K562 (cell line): ENCODE results near the gene GYS1. TPM values are rescaled to one million over a fixed set of nuclear protein-coding genes. Genes with fewer than 3 reads are reported as not detected.

Experiments
- HOXB6 ChIP-seq: fragments of 250-450 bp; sonication (Bioruptor Pico); IDR thresholded peaks from 2 replicates; pipeline ENCODE4 v1.5.1; 2022; ENCODE audit warnings: mild to moderate bottlenecking, borderline replicate concordance
- MEIS2 ChIP-seq: fragments of 450-650 bp; IDR thresholded peaks from 2 replicates; pipeline ENCODE4 v1.6.1; 2014; ENCODE audit warnings: mild to moderate bottlenecking; ENCODE audit not compliant: partially characterized antibody
- PML ChIP-seq: IDR thresholded peaks from 2 replicates; pipeline ENCODE4 v1.6.1; 2012; ENCODE audit warnings: low read length, inconsistent platforms
- POLR2A ChIP-seq: fragments of 450-650 bp; conservative IDR thresholded peaks from 2 replicates; pipeline ENCODE4 v1.6.1; 2016
- POLR2AphosphoS5 ChIP-seq: IDR thresholded peaks from 2 replicates; pipeline ENCODE4 v1.6.1; 2011; ENCODE audit warnings: mild to moderate bottlenecking, low read depth, low read length, moderate library complexity; ENCODE audit not compliant: control insufficient read depth, insufficient read depth
- RB1 ChIP-seq: fragments of 450-650 bp; IDR thresholded peaks from 2 replicates; pipeline ENCODE4 v1.6.1; 2017; ENCODE audit warnings: low read depth, mild to moderate bottlenecking
- RBM25 ChIP-seq: fragments of 200-400 bp; formaldehyde crosslinking; IDR thresholded peaks from 2 replicates; pipeline ENCODE4 v1.6.1; 2018; ENCODE audit warnings: low read length, low read depth, moderate library complexity; ENCODE audit not compliant: severe bottlenecking
- SIN3B ChIP-seq: fragments of 450-650 bp; IDR thresholded peaks from 2 replicates; pipeline ENCODE4 v1.6.1; 2017; ENCODE audit warnings: low read depth, mild to moderate bottlenecking, moderate library complexity
- ZBTB7A ChIP-seq: IDR thresholded peaks from 2 replicates; pipeline ENCODE4 v1.6.1; 2011; ENCODE audit warnings: low read depth, mild to moderate bottlenecking, low read length, moderate library complexity, borderline replicate concordance; ENCODE audit not compliant: control insufficient read depth
- ZNF232 ChIP-seq: sonication (generic); formaldehyde crosslinking; IDR thresholded peaks from 2 replicates; pipeline ENCODE4 v1.8.0; 2022; ENCODE audit warnings: mild to moderate bottlenecking, missing genetic modification reagents
- ZNF239 ChIP-seq: fragments of 250-450 bp; sonication (Bioruptor Pico); IDR thresholded peaks from 2 replicates; pipeline ENCODE4 v1.4.0; 2020; ENCODE audit warnings: mild to moderate bottlenecking
- polyA plus RNA-seq, 8 experiments: library from polyadenylated mRNA; depleted of rRNA in 4 of 8; stranded (reverse) in 5 of 8; unstranded in 3 of 8; fragments of >200 nt; fragmentation: Nextera tagmentation in 2 of 8; fragmentation: Illumina TruSeq in 1 of 8; extraction: Ambion mirVana in 2 of 8; extraction: Trizol in 1 of 8; gene quantifications; 2 replicates each; pipeline versions ENCODE4 v1.2.1 to v1.2.3, GENCODE V29; 2011 to 2014; ENCODE audit warnings: inconsistent platforms in 1 of 8, missing spikeins in 1 of 8
- total RNA-seq, 7 experiments: library from RNA; depleted of rRNA in 6 of 7; stranded (reverse); fragments of >200 nt in 6 of 7; fragmentation: Illumina TruSeq in 2 of 7; extraction: Trizol in 2 of 7; gene quantifications; 2 replicates each; pipeline versions ENCODE4 v1.2.1 to v1.2.3, GENCODE V29; 2011 to 2021; ENCODE audit warnings: low replicate concordance in 1 of 7
- TF ChIP-seq, protein P1 (sequence below): sonication (generic); formaldehyde crosslinking; IDR thresholded peaks from 2 replicates; pipeline ENCODE4 v1.8.1; 2023; ENCODE audit warnings: mild to moderate bottlenecking, missing genetic modification reagents
- TF ChIP-seq, protein P2 (sequence below): fragments of 200-600 bp; sonication (generic); IDR thresholded peaks from one replicate; pipeline ENCODE4 v1.6.1; 2012; ENCODE audit warnings: mild to moderate bottlenecking, low read depth, low read length, inconsistent platforms

Gene GYS1
- total and polyA plus RNA-seq, 9 of the 15 experiments (the other 6 are each of a cell fraction or from before 2014, with no cell fraction given) = 1.9 to 31.1 (median 15.2) TPM

DNA sequence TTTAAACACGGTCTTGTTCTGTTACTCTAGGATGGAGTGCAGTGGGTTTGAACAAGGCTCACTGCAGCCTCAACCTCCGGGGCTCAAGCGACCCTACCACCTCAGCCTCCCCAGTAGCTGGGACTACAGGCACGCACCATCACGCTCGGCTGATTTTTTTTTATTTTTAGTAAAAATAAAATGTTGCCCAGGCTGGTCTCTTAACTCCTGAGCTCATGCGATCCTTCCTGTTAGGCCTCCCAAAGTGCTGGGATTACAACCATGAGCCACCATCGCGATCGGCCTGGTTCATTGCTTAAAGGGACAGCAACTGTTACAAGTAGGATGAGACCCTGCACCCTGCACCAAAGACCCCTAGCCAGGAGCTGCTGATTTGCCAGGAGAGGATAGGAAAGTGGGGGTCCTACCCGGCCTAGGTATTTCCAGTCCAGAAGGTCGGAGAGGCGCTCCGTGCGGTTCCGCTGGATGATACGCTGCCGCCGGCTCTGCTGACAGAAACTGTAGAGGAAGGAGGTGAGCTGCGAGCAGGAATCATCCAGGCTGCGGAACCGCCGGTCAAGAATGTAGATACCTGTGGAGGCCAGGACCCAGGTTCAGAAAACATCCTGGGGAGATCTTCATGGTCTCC, 22.9 kb downstream of the GYS1 start (continued):
- TF ChIP-seq, protein P1, sequence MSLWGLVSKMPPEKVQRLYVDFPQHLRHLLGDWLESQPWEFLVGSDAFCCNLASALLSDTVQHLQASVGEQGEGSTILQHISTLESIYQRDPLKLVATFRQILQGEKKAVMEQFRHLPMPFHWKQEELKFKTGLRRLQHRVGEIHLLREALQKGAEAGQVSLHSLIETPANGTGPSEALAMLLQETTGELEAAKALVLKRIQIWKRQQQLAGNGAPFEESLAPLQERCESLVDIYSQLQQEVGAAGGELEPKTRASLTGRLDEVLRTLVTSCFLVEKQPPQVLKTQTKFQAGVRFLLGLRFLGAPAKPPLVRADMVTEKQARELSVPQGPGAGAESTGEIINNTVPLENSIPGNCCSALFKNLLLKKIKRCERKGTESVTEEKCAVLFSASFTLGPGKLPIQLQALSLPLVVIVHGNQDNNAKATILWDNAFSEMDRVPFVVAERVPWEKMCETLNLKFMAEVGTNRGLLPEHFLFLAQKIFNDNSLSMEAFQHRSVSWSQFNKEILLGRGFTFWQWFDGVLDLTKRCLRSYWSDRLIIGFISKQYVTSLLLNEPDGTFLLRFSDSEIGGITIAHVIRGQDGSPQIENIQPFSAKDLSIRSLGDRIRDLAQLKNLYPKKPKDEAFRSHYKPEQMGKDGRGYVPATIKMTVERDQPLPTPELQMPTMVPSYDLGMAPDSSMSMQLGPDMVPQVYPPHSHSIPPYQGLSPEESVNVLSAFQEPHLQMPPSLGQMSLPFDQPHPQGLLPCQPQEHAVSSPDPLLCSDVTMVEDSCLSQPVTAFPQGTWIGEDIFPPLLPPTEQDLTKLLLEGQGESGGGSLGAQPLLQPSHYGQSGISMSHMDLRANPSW (CRISPR knock-in tag) = no peak
- TF ChIP-seq ZBTB7A = peak; percentile 53; the same call in 1 of the 2 replicates
- TF ChIP-seq RBM25 = no peak
- TF ChIP-seq POLR2AphosphoS5 = peak; percentile 61; the same call in 1 of the 2 replicates
- TF ChIP-seq HOXB6 = no peak
- TF ChIP-seq ZNF232 (CRISPR knock-in tag) = 0 out of 2 replicates have a peak, but pooled peaks have one; percentile 5
- TF ChIP-seq PML = peak; percentile 47; the same call in 1 of the 2 replicates
- TF ChIP-seq RB1 = no peak
- TF ChIP-seq SIN3B = no peak
- TF ChIP-seq MEIS2 = no peak
- TF ChIP-seq POLR2A = peak; percentile 57; the same call in 1 of the 2 replicates
- TF ChIP-seq ZNF239 (CRISPR knock-in tag) = no peak
- TF ChIP-seq, protein P2, sequence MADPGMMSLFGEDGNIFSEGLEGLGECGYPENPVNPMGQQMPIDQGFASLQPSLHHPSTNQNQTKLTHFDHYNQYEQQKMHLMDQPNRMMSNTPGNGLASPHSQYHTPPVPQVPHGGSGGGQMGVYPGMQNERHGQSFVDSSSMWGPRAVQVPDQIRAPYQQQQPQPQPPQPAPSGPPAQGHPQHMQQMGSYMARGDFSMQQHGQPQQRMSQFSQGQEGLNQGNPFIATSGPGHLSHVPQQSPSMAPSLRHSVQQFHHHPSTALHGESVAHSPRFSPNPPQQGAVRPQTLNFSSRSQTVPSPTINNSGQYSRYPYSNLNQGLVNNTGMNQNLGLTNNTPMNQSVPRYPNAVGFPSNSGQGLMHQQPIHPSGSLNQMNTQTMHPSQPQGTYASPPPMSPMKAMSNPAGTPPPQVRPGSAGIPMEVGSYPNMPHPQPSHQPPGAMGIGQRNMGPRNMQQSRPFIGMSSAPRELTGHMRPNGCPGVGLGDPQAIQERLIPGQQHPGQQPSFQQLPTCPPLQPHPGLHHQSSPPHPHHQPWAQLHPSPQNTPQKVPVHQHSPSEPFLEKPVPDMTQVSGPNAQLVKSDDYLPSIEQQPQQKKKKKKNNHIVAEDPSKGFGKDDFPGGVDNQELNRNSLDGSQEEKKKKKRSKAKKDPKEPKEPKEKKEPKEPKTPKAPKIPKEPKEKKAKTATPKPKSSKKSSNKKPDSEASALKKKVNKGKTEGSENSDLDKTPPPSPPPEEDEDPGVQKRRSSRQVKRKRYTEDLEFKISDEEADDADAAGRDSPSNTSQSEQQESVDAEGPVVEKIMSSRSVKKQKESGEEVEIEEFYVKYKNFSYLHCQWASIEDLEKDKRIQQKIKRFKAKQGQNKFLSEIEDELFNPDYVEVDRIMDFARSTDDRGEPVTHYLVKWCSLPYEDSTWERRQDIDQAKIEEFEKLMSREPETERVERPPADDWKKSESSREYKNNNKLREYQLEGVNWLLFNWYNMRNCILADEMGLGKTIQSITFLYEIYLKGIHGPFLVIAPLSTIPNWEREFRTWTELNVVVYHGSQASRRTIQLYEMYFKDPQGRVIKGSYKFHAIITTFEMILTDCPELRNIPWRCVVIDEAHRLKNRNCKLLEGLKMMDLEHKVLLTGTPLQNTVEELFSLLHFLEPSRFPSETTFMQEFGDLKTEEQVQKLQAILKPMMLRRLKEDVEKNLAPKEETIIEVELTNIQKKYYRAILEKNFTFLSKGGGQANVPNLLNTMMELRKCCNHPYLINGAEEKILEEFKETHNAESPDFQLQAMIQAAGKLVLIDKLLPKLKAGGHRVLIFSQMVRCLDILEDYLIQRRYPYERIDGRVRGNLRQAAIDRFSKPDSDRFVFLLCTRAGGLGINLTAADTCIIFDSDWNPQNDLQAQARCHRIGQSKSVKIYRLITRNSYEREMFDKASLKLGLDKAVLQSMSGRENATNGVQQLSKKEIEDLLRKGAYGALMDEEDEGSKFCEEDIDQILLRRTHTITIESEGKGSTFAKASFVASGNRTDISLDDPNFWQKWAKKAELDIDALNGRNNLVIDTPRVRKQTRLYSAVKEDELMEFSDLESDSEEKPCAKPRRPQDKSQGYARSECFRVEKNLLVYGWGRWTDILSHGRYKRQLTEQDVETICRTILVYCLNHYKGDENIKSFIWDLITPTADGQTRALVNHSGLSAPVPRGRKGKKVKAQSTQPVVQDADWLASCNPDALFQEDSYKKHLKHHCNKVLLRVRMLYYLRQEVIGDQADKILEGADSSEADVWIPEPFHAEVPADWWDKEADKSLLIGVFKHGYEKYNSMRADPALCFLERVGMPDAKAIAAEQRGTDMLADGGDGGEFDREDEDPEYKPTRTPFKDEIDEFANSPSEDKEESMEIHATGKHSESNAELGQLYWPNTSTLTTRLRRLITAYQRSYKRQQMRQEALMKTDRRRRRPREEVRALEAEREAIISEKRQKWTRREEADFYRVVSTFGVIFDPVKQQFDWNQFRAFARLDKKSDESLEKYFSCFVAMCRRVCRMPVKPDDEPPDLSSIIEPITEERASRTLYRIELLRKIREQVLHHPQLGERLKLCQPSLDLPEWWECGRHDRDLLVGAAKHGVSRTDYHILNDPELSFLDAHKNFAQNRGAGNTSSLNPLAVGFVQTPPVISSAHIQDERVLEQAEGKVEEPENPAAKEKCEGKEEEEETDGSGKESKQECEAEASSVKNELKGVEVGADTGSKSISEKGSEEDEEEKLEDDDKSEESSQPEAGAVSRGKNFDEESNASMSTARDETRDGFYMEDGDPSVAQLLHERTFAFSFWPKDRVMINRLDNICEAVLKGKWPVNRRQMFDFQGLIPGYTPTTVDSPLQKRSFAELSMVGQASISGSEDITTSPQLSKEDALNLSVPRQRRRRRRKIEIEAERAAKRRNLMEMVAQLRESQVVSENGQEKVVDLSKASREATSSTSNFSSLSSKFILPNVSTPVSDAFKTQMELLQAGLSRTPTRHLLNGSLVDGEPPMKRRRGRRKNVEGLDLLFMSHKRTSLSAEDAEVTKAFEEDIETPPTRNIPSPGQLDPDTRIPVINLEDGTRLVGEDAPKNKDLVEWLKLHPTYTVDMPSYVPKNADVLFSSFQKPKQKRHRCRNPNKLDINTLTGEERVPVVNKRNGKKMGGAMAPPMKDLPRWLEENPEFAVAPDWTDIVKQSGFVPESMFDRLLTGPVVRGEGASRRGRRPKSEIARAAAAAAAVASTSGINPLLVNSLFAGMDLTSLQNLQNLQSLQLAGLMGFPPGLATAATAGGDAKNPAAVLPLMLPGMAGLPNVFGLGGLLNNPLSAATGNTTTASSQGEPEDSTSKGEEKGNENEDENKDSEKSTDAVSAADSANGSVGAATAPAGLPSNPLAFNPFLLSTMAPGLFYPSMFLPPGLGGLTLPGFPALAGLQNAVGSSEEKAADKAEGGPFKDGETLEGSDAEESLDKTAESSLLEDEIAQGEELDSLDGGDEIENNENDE = no peak
